Smooth muscle cell (in vitro differentiated cells): ENCODE data around the gene GLT8D2. TPM values are rescaled to one million over a fixed set of nuclear protein-coding genes. Genes with fewer than 3 reads are reported as not detected.
A peak's percentile ranks its signal among the peaks of the same experiment; 100 is the strongest.

Source experiments
- DNase-seq: peaks from one replicate; lab custom pipeline; 2025; ENCODE audit not compliant: unreplicated experiment; lab: John Stamatoyannopoulos, UW
- H2AFZ ChIP-seq: fragments of 200-600 bp; sonication (generic); 2 replicates; pipeline ENCODE4 v1.6.0; 2016; ENCODE audit warnings: antibody characterized with exemption, low read depth, mild to moderate bottlenecking
- H3F3A ChIP-seq: fragments of 200-600 bp; sonication (generic); 2 replicates; pipeline ENCODE4 v1.6.0; 2017; ENCODE audit warnings: antibody characterized with exemption, low read depth
- H3K27ac ChIP-seq: fragments of 200-600 bp; sonication (generic); 2 replicates; pipeline ENCODE4 v1.5.1; 2016; ENCODE audit warnings: low read depth, mild to moderate bottlenecking
- H3K27me3 ChIP-seq: fragments of 200-600 bp; sonication (generic); 2 replicates; pipeline ENCODE4 v1.6.1; 2016; ENCODE audit warnings: low read depth, mild to moderate bottlenecking
- H3K36me3 ChIP-seq: fragments of 200-600 bp; sonication (generic); 2 replicates; pipeline ENCODE4 v1.5.1; 2016; ENCODE audit warnings: low read depth
- H3K4me1 ChIP-seq: fragments of 200-600 bp; sonication (generic); 2 replicates; pipeline ENCODE4 v1.5.1; 2016; ENCODE audit warnings: low read depth
- H3K4me2 ChIP-seq: fragments of 200-600 bp; sonication (generic); 2 replicates; pipeline ENCODE4 v1.6.0; 2016; ENCODE audit warnings: mild to moderate bottlenecking
- H3K4me3 ChIP-seq: fragments of 200-600 bp; sonication (generic); 2 replicates; pipeline ENCODE4 v1.5.1; 2016; ENCODE audit warnings: mild to moderate bottlenecking
- H3K79me2 ChIP-seq: fragments of 200-600 bp; sonication (generic); 2 replicates; pipeline ENCODE4 v1.6.0; 2016; ENCODE audit warnings: low read depth, mild to moderate bottlenecking
- H3K9ac ChIP-seq: fragments of 200-600 bp; sonication (generic); 2 replicates; pipeline ENCODE4 v1.6.0; 2016; ENCODE audit warnings: low read depth
- H3K9me3 ChIP-seq: fragments of 200-600 bp; sonication (generic); replicated peaks from 2 replicates; pipeline ENCODE4 v1.5.1; 2016; ENCODE audit warnings: low read depth
- H4K20me1 ChIP-seq: fragments of 200-600 bp; sonication (generic); 2 replicates; pipeline ENCODE4 v1.6.0; 2016; ENCODE audit warnings: low read depth
- WGBS: methylation state at CpG from one replicate; pipeline ENCODE4 v1.1.7; 2016; ENCODE audit warnings: low lambda C conversion rate; 5-methylcytosine and 5-hydroxymethylcytosine counted together
- polyA plus RNA-seq: library from polyadenylated mRNA; unstranded; fragments of >200 nt; fragmentation: Nextera tagmentation; extraction: Ambion mirVana; gene quantifications from 2 replicates; pipeline ENCODE4 v1.2.1, GENCODE V29; 2016
- total RNA-seq: library from RNA; depleted of rRNA; stranded (reverse); fragments of >200 nt; gene quantifications from 2 replicates; pipeline ENCODE4 v1.2.3, GENCODE V29; 2014
- TF ChIP-seq, protein P1 (sequence below): fragments of 200-600 bp; sonication (generic); IDR thresholded peaks from 2 replicates; pipeline ENCODE4 v1.5.1; 2017; ENCODE audit warnings: borderline replicate concordance, mild to moderate bottlenecking, antibody characterized with exemption; ENCODE audit not compliant: insufficient read depth, poor library complexity, severe bottlenecking

Gene GLT8D2
- total and polyA plus RNA-seq, 2 experiments from 2014 or later, result 43.0 to 47.7 TPM

DNA sequence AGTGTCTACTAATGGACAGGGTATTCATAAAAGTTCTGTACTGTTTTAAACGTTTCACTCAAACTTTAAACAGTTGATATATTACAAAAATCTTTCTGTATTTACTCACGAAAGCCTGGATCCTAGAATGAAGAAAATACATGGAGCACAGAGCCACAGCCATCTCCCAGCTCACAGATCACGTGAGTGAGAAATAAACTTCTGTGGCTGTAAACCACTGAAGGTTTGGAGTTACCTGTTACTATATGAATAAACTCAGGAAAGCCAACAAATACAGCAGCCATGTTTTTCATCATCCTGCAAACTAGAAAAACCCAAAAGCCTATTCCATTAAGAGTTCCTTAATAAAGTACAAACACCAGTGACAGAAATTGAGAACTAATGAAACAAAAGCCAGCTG is 85.2 kb downstream of the GLT8D2 start:
- no peaks in the 10 kb centered on the region for H3K36me3 ChIP-seq
- H2AFZ ChIP-seq, result peak overlapping the region; percentile 79
- peak overlapping the region; percentile 88 for H3K4me3 ChIP-seq
- peak overlapping the region; percentile 90 for H3K27ac ChIP-seq
- peaks cover 14% of the 10 kb centered on the region for H3F3A ChIP-seq
- no peaks in the 10 kb centered on the region for H3K27me3 ChIP-seq
- H3K79me2 ChIP-seq, result peaks cover 60% of the 10 kb centered on the region
- H3K9ac ChIP-seq, result peak overlapping the region; percentile 89
- TF ChIP-seq, protein P1, sequence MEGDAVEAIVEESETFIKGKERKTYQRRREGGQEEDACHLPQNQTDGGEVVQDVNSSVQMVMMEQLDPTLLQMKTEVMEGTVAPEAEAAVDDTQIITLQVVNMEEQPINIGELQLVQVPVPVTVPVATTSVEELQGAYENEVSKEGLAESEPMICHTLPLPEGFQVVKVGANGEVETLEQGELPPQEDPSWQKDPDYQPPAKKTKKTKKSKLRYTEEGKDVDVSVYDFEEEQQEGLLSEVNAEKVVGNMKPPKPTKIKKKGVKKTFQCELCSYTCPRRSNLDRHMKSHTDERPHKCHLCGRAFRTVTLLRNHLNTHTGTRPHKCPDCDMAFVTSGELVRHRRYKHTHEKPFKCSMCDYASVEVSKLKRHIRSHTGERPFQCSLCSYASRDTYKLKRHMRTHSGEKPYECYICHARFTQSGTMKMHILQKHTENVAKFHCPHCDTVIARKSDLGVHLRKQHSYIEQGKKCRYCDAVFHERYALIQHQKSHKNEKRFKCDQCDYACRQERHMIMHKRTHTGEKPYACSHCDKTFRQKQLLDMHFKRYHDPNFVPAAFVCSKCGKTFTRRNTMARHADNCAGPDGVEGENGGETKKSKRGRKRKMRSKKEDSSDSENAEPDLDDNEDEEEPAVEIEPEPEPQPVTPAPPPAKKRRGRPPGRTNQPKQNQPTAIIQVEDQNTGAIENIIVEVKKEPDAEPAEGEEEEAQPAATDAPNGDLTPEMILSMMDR, result no peak
- no peaks in the 10 kb centered on the region for H3K9me3 ChIP-seq
- H3K4me2 ChIP-seq, result peak overlapping the region; percentile 93
- peaks cover 23% of the 10 kb centered on the region for H4K20me1 ChIP-seq
- peaks cover 17% of the 10 kb centered on the region for H3K4me1 ChIP-seq
- 42% methylated on average over 3 of the region's 3 CpGs for WGBS
- no peak for DNase-seq

DNA sequence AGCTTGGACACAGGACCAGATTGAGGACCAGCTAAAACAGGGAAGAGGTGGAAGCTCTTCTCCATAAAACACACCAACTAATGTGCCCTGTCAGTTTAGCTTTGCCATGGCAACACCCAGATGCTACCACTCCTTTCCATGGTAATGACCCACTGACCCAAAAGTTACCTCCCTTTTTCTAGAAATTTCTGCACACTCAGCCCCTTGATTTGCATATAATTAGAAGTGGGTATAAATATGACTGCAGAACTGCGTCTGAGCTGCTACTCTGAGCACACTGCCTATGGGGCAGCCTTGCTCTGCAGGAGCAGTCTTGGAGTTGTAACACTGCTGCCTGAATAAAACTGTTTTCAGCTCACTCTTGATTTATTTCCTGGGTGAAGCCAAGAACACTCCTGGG is 87.5 kb downstream of the GLT8D2 start:
- Histone ChIP-seq H3K36me3 (no peaks in the 10 kb centered on the region), H3K4me2 (no peak overlapping the region), H3K4me3 (no peak overlapping the region), H2AFZ (no peak overlapping the region), H3K9ac (no peak overlapping the region), H3K27ac (no peak overlapping the region), H3F3A (peaks cover 22% of the 10 kb centered on the region), H3K9me3 (no peaks in the 10 kb centered on the region), H3K79me2 (peaks cover 37% of the 10 kb centered on the region), H4K20me1 (peaks cover under 1% of the 10 kb centered on the region), H3K4me1 (peaks cover 17% of the 10 kb centered on the region), H3K27me3 (no peaks in the 10 kb centered on the region)
- DNase-seq, result no peak
- 83% methylated on average over 1 of the region's 1 CpG for WGBS
- TF ChIP-seq, protein P1, result no peak

DNA sequence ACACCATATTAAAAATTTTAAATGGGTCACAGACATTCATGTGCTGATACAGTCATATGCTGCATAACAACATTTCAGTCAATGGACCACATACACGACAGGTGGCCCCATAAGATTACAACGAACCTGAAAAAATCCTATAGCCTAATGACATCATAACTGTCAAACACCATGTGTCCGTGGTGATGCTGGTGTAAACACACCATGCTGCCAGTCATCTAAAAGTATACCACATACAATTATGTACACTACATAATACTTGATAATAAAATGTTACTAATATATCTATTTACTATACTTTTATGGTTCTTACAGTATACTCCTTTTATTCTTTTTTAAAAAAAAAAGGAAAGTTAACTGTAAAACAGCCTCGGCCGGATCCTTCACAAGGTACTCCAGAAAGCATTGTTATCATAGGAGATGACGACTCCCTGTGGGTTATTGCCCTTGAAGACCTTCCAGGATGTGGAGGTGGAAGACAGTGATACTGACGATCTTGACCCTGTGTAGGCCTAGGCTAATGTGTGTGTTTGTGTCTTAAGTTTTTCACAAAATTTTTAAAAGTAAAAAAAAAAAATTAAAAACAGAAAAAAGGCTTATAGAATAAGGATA is 89.3 kb downstream of the GLT8D2 start:
- no peak overlapping the region for H2AFZ ChIP-seq
- no peak overlapping the region for H3K4me3 ChIP-seq
- no peaks in the 10 kb centered on the region for H4K20me1 ChIP-seq
- H3K36me3 ChIP-seq, result no peaks in the 10 kb centered on the region
- H3K4me1 ChIP-seq, result peaks cover 13% of the 10 kb centered on the region
- no peak for DNase-seq
- no peaks in the 10 kb centered on the region for H3K27me3 ChIP-seq
- TF ChIP-seq, protein P1, result no peak
- H3K27ac ChIP-seq, result no peak overlapping the region
- H3K79me2 ChIP-seq, result peaks cover 27% of the 10 kb centered on the region
- H3F3A ChIP-seq, result peaks cover 16% of the 10 kb centered on the region
- H3K9ac ChIP-seq, result no peak overlapping the region
- H3K9me3 ChIP-seq, result no peaks in the 10 kb centered on the region
- 89% methylated on average over 7 of the region's 7 CpGs for WGBS
- no peak overlapping the region for H3K4me2 ChIP-seq

DNA sequence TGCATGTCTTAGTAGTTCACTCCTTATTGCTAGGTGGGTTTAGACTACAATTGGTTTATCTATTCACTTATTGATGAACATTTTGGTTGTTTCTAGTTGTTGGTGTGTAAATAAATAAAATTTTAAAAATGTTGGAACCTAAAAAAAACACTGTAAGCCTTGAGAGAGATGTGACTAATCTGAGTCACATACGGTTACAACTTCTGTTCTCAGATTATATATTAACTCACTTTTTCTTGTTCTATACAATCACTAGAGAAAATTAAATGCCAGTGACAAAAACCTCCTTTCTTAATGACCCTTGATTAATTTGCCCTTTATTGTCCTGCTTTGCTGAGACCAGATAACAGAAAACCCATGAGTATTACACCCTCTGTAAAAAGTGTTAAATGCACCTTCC is 91.4 kb downstream of the GLT8D2 start:
- WGBS, result 88% methylated on average over 1 of the region's 1 CpG
- Histone ChIP-seq H3K79me2 (peaks cover 22% of the 10 kb centered on the region), H3K27me3 (no peaks in the 10 kb centered on the region), H2AFZ (no peak overlapping the region), H3K9ac (no peak overlapping the region), H3K4me3 (no peak overlapping the region), H3F3A (peaks cover 23% of the 10 kb centered on the region), H3K27ac (peak overlapping the region; percentile 5), H3K9me3 (no peaks in the 10 kb centered on the region), H3K4me1 (peaks cover 11% of the 10 kb centered on the region), H4K20me1 (no peaks in the 10 kb centered on the region), H3K36me3 (no peaks in the 10 kb centered on the region), H3K4me2 (no peak overlapping the region)
- no peak for DNase-seq
- TF ChIP-seq, protein P1, result no peak
